HG03457 (cell line): Measurements from ENCODE around the gene CACTIN.
A peak's percentile ranks its signal among the peaks of the same experiment; 100 is the strongest.
"Not testable (repeated sequence)": the region's sequence is repeated elsewhere in the genome, so short reads cannot be mapped to it uniquely, and the experiment has no call there.

ENCODE experiments used
- ATAC-seq: cut with Tn5 transposase; IDR thresholded peaks from one replicate; pipeline ENCODE4 v1.9.1; 2021; ENCODE audit warnings: moderate number of reproducible peaks; ENCODE audit not compliant: unreplicated experiment

CACTIN gene

DNA sequence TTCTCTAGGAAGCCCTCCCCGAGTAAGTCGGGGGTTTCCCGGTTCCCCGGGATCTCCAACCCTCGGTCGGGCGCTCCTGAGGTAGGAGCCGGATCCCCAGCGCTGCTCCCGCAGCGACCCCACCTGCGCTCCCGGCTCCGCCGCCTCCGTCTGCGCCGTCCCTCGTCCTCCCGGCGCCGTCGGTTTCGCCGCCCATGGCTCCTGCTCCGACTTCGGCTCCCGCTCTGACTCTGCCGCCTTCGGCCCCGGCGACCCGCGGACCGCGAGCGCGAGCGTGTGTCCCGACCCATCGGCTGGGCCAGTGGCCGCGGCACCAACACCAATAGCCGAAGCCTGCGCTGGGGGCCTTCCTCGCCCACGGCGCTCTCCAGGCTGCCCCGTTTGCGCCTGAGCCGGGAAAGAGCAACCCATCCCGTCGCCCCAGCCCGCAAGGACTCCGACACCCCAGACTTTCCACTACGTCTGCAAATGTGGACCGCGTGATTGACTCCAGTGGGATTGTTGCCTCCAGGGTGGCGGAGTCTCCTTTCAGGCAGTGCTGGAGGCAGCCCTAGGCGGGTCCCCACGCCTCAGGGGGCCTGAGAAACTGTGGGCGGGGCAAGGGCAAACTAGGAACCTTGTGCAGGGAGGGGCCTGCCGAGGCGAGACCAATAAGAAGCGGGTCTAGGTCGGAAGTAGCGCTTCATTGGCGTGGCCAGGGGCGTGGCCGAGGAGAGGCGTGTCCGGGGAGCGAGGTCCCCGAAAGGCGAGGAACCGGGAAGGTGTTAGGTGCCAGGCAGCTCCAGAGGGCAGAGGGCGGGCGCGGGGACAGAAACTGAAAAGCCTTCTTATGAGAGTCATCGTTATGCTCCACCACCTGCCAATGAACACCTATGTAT, at the start of gene CACTIN:
Gene CACTIN, minus strand, starts transcription at position 318 of the 878 bp plus-strand sequence. Its CDS starts 28 bp downstream, at position 290.
- ATAC-seq = peak; percentile 69

GRCh38 chr19:3674784-3675543, 48.4 kb upstream of the CACTIN start:
- no peak for ATAC-seq

- ATAC-seq = no peak
Observed at GRCh38 chr19:3673506-3674439, 47.2 kb upstream of the CACTIN start.

DNA sequence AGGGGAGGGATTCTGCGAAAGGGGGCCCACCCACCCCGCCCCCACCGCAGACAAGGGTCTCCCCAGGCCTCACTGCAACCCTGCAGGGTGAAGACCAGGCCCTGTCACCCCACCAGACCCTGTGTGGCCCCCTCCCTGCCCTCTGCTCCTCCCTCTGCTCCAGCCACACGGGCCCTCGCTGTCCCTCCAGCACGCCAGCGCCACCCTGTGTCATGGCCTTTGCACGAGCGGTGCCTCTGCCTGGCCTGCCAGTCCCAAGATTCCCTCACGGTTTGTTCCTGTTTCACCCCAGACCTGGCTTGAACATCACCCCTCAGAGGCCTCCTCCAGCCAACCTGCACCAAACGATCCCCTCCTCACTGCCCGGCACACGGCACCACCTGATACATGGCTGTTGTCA, 46.4 kb upstream of the CACTIN start:
- no peak for ATAC-seq

GRCh38 chr19:3672575-3672948, 46.0 kb upstream of the CACTIN start:
- ATAC-seq = no peak

GRCh38 chr19:3671680-3672574, 45.3 kb upstream of the CACTIN start:
- ATAC-seq = no peak

DNA sequence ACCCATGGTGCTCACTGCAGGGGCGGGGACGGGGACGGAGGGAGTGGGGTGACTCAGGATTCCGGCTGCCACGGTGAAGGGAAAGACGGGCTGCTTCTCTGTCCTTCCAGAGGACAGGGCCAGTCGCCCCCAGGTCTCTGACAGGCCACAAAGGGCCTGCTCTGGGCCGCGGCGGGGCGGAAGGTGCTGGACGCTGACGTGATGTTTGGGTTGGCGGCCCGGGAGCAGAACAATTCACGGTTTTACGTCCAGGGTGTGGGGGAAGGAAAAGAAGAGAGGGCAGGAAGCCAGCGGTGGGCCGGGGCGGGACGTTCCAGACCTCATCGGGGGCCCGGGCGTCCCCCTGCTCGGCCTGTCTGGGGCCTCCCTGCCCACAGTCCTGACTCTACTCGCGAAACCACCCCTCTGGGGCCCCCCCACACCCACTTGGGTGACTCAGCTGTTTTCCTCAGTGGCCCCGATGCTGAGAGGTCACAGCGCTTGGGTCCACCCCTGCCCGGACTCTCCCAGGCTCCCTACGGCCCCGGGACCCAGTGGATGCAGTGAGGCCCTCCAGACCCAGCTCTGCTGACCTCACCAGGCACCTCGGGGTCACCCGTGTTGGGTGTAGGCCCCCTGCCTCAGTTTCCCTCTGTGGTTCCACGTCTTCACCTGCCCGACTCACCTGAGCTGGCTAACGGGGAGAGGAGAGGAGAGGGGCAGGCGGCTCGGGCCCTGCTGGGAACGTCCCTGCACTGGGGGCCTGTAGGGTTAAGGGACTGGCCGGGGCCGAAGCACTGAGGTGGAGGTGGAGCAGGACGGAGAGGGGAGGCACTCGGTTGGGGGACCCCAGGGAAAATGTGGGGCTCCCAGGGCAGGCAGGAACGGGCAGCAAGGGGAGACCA, 44.4 kb upstream of the CACTIN start:
- ATAC-seq = no peak

DNA sequence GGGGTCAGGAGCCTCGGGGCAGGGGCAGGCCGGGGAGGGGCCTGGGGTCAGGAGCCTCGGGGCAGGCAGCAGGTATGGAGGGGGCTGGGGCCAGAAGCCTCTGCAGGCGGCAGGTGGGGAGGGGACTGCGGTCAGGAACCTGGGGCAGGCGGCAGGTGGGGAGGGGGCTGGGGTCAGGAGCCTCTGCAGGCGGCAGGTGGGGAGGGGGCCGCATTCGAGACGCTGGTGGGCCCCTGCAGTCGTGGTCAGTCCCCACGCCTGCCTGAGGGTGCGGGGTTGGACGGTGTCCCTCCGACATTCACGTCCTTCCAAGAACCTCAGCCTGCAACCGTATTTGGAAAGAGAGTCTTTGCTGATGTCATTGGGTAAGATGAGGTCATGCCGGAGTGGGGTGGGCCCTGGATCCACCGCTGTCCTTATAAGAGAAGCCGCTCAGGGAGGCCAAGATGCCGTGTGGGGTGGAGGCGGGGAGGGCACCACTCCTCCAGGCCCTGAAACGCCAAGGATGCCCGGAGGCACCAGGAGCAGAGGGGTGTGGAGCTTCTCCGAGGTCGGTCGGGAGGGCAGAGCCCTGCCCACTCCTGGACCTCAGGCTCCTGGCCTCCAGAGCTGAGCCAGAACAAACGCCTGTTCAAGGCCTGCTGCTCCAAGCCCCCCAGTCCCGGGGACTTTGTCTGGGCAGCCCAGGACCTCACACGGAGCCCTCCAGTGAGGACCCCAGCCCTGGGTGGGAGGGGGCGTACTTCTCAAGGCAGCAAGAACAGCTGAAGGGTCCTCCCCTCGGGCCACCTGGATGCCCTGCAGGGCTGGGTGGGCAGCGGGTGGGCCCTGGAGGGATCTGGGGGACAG, 43.6 kb upstream of the CACTIN start:
- no peak for ATAC-seq

- ATAC-seq = no peak
Observed at GRCh38 chr19:3669082-3669946, 42.7 kb upstream of the CACTIN start.

- ATAC-seq = no peak
Observed at GRCh38 chr19:3668331-3669081, 41.9 kb upstream of the CACTIN start.

DNA sequence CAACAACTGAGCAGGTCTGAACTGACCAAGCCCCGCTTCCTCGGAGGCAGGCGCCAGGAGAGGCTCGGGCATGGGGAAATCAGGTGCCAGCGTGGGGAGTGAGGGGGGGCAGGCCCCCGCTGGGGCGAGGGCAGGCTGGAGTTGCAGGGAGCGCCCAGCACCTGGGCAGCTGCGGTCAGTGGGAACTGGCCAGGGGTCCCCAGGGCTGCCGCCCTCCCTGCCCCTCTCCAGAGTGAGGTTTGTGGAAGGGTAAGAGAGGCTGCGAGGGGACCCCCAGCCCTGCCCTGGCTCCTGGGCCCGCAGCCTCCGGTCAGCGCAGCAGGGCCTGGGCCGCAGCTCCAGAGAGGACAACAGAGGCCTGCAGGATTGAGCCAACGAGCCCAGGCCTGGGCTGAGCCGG, 41.2 kb upstream of the CACTIN start:
- ATAC-seq = no peak

DNA sequence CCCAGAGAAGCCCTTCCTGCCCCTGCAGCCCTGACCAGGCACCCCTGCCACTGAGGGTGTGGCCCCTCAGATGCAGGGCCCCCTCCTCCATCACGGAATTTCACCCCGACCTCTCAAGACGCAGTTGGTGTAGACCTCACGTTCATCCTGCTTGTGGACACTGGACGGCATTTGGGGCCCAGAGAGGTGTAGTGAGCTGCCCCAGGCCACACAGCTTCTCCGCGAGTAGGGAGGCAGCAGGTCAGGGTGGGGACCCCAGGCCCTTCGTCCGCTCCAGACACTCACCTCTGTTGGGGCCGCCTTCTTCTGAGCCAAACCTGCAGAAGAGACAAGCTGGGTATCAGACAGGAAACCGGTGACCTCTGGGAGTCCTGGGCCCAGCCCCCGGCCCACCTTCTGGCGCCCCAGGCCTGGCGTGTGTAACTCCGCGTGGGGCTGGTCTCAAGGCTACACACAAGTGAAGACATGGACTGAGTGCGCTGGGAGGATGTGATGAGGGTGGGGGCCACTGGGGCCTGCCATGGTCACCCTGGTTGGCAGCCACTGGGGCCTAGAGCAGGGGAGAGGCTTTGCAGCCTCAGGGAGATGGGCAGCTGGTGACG, 40.5 kb upstream of the CACTIN start:
- no peak for ATAC-seq

- ATAC-seq = not testable (repeated sequence)
Observed at GRCh38 chr19:3666545-3666856, 39.9 kb upstream of the CACTIN start.

- no peak for ATAC-seq
Observed at GRCh38 chr19:3665681-3666544, 39.3 kb upstream of the CACTIN start.
